Caco-2 (cell line): ENCODE measurements around the gene RNF208. TPM values are rescaled to one million over a fixed set of nuclear protein-coding genes. Genes with fewer than 3 reads are reported as not detected.

Source experiments
- BruUV-seq: library from RNA; stranded (reverse); fragments of 400-500 nt; replicated peaks from 2 replicates; lab custom pipeline; 2021; lab: Mats Ljungman, UMichigan
- CTCF ChIA-PET: fragments of 300-600 bp; sonication (Branson Sonifier 250); formaldehyde crosslinking; loops from one replicate; lab custom pipeline; 2022; ENCODE audit warnings: antibody characterized with exemption; lab: Charles Lee
- POLR2A ChIA-PET: fragments of 300-600 bp; sonication (Branson Sonifier 250); formaldehyde crosslinking; loops from one replicate; lab custom pipeline; 2022; ENCODE audit warnings: antibody characterized with exemption; lab: Charles Lee
- DNase-seq, 2 experiments: peaks; one replicate each; pipeline versions ENCODE4 v3.0.0 to v3.0.0-alpha.2; 2020 to 2022
- H3K27me3 ChIP-seq: replicated peaks from 2 replicates; pipeline ENCODE4 v1.6.0; 2011; ENCODE audit warnings: low read length; ENCODE audit not compliant: control insufficient read depth, insufficient read depth
- H3K36me3 ChIP-seq: 2 replicates; pipeline ENCODE4 v1.5.1; 2011; ENCODE audit warnings: low read length; ENCODE audit not compliant: control insufficient read depth, insufficient read depth
- H3K4me1 ChIP-seq: fragments of 250-450 bp; sonication (Bioruptor Pico); 2 replicates; pipeline ENCODE4 v1.5.1; 2020; ENCODE audit warnings: mild to moderate bottlenecking
- H3K4me3 ChIP-seq: 2 replicates; pipeline ENCODE4 v1.5.1; 2011; ENCODE audit warnings: low read depth, mild to moderate bottlenecking, control low read depth, low read length
- H3K9me3 ChIP-seq: fragments of 250-450 bp; sonication (Bioruptor Pico); 2 replicates; pipeline ENCODE4 v1.5.1; 2020; ENCODE audit warnings: mild to moderate bottlenecking, moderate library complexity
- H3K27ac Mint-ChIP-seq: one replicate; pipeline ENCODE4 v1.8.0; 2022; ENCODE audit warnings: mixed read lengths; ENCODE audit not compliant: unreplicated experiment
- H3K27me3 Mint-ChIP-seq: one replicate; pipeline ENCODE4 v1.8.0; 2022; ENCODE audit warnings: mixed read lengths; ENCODE audit not compliant: insufficient read depth, unreplicated experiment
- H3K36me3 Mint-ChIP-seq: one replicate; pipeline ENCODE4 v1.8.0; 2022; ENCODE audit warnings: mild to moderate bottlenecking, mixed read lengths; ENCODE audit not compliant: insufficient read depth, unreplicated experiment
- H3K4me1 Mint-ChIP-seq: one replicate; pipeline ENCODE4 v1.8.0; 2022; ENCODE audit warnings: low read depth, mixed read lengths; ENCODE audit not compliant: unreplicated experiment
- H3K4me3 Mint-ChIP-seq: one replicate; pipeline ENCODE4 v1.8.0; 2022; ENCODE audit warnings: mild to moderate bottlenecking, moderate library complexity, mixed read lengths; ENCODE audit not compliant: unreplicated experiment
- H3K9me3 Mint-ChIP-seq: one replicate; pipeline ENCODE4 v1.8.0; 2022; ENCODE audit warnings: mixed read lengths; ENCODE audit not compliant: unreplicated experiment
- intact Hi-C: fragments of 100-400 bp; cut with micrococcal nuclease; formaldehyde crosslinking; loops from one replicate; pipeline ENCODE4 v1.10.0; 2022; ENCODE audit not compliant: unreplicated experiment
- total RNA-seq: library from RNA; stranded (reverse); gene quantifications from 2 replicates; pipeline ENCODE4 v1.2.3, GENCODE V29; 2022
- TF ChIP-seq, protein P1 (sequence below), 2 experiments: fragments of 200-600 bp in 1 of 2; IDR thresholded peaks; 1 replicate in 1 of 2; 2 replicates in 1 of 2; pipeline versions ENCODE4 v1.5.1 to v1.8.0; 2011 to 2022; ENCODE audit warnings: antibody characterized with exemption in 1 of 2, control low read depth in 1 of 2, inconsistent platforms in 1 of 2, low read depth in 1 of 2, low read length in 1 of 2, mild to moderate bottlenecking in 1 of 2, moderate library complexity in 1 of 2; ENCODE audit not compliant: insufficient read depth in 1 of 2, severe bottlenecking in 1 of 2, unreplicated experiment in 1 of 2

Gene RNF208
- total RNA-seq, 1 experiment from 2014 or later: 6.5 TPM

- BruUV-seq: no TSS peak
- Mint-ChIP-seq H3K4me3 (peak overlapping the region; percentile 80), H3K36me3 (peaks cover 68% of the 10 kb centered on the region), H3K4me1 (peaks cover 7% of the 10 kb centered on the region), H3K27me3 (peaks cover 3% of the 10 kb centered on the region), H3K9me3 (no peaks in the 10 kb centered on the region), H3K27ac (peak overlapping the region; percentile 95)
- TF ChIP-seq, protein P1, sequence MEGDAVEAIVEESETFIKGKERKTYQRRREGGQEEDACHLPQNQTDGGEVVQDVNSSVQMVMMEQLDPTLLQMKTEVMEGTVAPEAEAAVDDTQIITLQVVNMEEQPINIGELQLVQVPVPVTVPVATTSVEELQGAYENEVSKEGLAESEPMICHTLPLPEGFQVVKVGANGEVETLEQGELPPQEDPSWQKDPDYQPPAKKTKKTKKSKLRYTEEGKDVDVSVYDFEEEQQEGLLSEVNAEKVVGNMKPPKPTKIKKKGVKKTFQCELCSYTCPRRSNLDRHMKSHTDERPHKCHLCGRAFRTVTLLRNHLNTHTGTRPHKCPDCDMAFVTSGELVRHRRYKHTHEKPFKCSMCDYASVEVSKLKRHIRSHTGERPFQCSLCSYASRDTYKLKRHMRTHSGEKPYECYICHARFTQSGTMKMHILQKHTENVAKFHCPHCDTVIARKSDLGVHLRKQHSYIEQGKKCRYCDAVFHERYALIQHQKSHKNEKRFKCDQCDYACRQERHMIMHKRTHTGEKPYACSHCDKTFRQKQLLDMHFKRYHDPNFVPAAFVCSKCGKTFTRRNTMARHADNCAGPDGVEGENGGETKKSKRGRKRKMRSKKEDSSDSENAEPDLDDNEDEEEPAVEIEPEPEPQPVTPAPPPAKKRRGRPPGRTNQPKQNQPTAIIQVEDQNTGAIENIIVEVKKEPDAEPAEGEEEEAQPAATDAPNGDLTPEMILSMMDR (IDR thresholded peaks at IDR 0.05; ENCODE audit: insufficient read depth in 1 of 2, low read depth in 1 of 2, low read length in 1 of 2, severe bottlenecking in 1 of 2, unreplicated experiment in 1 of 2): no peak
- CTCF ChIA-PET: interaction anchor here (0.6 to 2.7 kb wide), 6 partner anchors 12 to 294 kb away, joined by 3 to 13 read pairs (median 6); partner anchors contain the start of genes NRARP, SAPCD2 and TPRN
- H3K27me3 ChIP-seq: no peaks in the 10 kb centered on the region
- POLR2A ChIA-PET: interaction anchor here (0.5 to 2.4 kb wide), 13 partner anchors 13 to 236 kb away, joined by 3 to 39 read pairs (median 8); partner anchors contain the start of genes MAN1B1, NELFB, NRARP and RNF208
- peak in 1 of 2 experiments; percentile 58 for DNase-seq
- H3K9me3 ChIP-seq: no peaks in the 10 kb centered on the region
- H3K36me3 ChIP-seq: peaks cover 2% of the 10 kb centered on the region; the same call in 1 of the 2 replicates
- peak overlapping the region; percentile 77 for H3K4me3 ChIP-seq
- H3K4me1 ChIP-seq: peaks cover 21% of the 10 kb centered on the region
- intact Hi-C loops: loop anchor here (1.0 to 10.0 kb wide), 4 partner anchors 14 to 447 kb away; partner anchors contain the start of genes CCDC183, NELFB, RNF208 and TMEM141
Observed at GRCh38 chr9:137241490-137242268, 19.6 kb upstream of the RNF208 start.

DNA sequence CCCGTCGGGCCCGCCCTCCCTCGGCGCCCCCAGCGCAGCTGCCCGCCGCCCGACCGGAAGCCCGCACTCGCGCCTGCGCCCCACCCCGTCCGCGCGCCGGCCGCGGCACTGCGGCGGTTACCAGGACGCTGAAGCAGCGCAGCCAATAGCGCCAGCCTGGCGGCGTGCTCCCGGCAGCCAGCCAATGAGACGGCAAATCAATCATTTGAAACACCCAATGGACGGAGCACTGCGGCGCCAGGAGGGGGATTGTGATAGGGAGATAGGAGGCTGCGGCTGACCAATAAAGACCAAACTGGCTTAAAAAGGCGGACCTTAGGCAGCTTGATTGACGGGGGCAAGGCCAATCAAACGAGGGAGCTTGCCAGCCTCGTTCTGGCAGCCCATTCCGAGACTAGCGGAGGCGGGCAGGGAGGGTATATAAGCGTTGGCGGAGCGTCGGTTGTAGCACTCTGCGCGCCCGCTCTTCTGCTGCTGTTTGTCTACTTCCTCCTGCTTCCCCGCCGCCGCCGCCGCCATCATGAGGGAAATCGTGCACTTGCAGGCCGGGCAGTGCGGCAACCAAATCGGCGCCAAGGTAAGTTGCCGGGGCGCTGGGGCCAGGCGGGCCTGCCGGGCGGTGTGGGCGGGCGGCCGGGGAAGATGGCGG is 18.9 kb upstream of the RNF208 start, which contains the start of gene TUBB4B:
TUBB4B (plus strand) TSS at position 447 of the 649 bp plus-strand sequence; CDS start at position 521, 74 bp downstream.
- Histone ChIP-seq H3K36me3 (peaks cover 2% of the 10 kb centered on the region; the same call in 1 of the 2 replicates), H3K4me1 (peaks cover 28% of the 10 kb centered on the region), H3K27me3 (no peaks in the 10 kb centered on the region), H3K9me3 (no peaks in the 10 kb centered on the region), H3K4me3 (peak within 1 kb of the TSS; percentile 80)
- H3K4me3 Mint-ChIP-seq: peak within 1 kb of the TSS; percentile 80
- H3K27me3 Mint-ChIP-seq: peaks cover 3% of the 10 kb centered on the region
- CTCF ChIA-PET: interaction anchor here (0.6 to 2.7 kb wide), 12 partner anchors 13 to 293 kb away, joined by 3 to 13 read pairs (median 4); partner anchors contain the start of genes NRARP, SAPCD2 and TPRN
- H3K36me3 Mint-ChIP-seq: peaks cover 62% of the 10 kb centered on the region
- no peaks in the 10 kb centered on the region for H3K9me3 Mint-ChIP-seq
- no TSS peak for BruUV-seq
- peak within 1 kb of the TSS; percentile 95 for H3K27ac Mint-ChIP-seq
- intact Hi-C loops: loop anchor here (1.0 to 10.0 kb wide), 4 partner anchors 14 to 446 kb away; partner anchors contain the start of genes CCDC183, NELFB, RNF208 and TMEM141
- DNase-seq: peak; percentile 98 to 100
- peaks cover 7% of the 10 kb centered on the region for H3K4me1 Mint-ChIP-seq
- POLR2A ChIA-PET: interaction anchor here (0.5 to 2.4 kb wide), 31 partner anchors 9 to 1334 kb away, joined by 3 to 39 read pairs (median 4); partner anchors contain the start of genes CAMSAP1, ENTPD8, MAN1B1 and MRPL41
- TF ChIP-seq, protein P1 (IDR thresholded peaks at IDR 0.05; ENCODE audit: insufficient read depth in 1 of 2, low read depth in 1 of 2, low read length in 1 of 2, severe bottlenecking in 1 of 2, unreplicated experiment in 1 of 2): no peak
